HG02678 (cell line): ENCODE results near the gene FADS1.

Source experiments
- ATAC-seq: cut with Tn5 transposase; IDR thresholded peaks from one replicate; pipeline ENCODE4 v1.9.1; 2021; ENCODE audit warnings: mild to moderate bottlenecking, moderate library complexity; ENCODE audit not compliant: unreplicated experiment

FADS1 gene

DNA sequence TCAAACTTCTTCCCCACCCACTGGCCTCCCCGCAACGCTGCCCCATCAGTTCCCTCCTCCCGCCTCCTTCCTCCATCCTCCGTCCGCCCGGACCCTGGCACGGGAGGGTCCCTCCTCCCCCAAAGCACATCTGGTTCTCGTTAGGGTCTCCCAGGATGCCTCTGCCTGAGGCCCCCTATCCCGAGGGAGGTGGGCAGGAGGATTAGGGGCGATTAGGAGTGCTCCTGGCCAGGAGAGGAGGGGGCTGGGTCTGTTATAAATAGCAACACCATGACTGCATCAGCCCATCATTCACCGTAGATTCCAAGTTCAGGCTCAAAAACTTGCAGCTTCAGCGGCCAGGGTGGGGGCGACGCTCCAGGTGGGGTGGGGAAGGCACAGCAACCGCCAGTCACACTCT, 54.0 kb downstream of the FADS1 start:
- ATAC-seq, result no peak

DNA sequence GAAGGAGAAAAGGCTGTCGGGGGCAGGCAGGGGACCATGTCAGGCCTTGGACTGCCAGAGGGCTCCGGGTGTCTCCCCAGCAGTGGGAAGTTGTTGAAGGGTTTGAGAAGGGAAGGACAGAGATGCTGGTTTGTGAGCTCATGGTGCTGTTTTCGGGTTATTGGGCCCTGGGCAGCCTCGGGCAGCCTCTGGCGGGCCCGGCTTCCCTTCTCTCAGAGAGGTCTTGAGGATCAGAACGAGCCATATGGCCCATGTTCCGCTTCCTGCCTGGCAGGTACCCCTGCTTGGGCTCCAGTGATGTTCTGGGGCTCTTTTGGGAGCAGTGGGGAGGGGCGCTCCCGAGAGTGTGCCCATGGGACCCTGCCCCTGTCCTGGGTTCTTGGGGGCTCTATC, 54.6 kb downstream of the FADS1 start:
- ATAC-seq, result no peak

DNA sequence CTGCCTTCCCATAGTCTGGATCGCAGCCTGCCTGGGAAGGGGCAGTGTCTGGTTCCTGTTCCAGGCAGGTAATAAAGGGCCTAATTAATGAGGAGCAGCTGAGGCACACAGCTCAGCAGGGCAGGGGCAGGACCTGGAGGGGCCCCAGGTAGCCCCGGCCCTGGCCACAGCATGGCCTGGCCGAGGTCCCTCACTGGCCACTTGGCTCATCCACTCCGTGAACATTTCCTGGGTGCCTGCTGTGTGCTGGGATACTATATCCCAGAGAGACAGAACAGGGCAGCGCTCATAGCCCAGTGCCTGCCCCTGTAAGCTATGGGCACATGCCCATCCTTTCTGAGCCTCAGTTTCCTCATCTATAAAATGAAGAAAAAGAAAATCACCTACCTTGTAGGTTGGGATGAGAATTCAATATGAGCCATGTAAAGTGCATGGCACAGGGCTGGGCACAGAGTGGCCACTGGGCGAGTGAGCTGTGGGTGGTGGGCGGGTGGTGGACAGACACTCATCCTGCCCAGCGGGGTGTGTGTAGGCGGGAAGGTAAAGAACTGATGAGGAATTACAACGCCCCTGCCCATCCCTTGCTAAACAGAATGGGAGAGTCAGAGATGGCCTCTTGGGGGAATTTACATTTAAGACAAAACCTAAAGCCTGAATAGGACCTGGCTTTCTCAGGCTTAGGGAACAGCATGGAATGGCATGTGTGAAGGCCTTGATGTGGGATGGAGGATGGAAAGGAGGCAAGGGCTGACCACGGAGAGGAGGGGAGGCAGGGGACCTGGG, 55.2 kb downstream of the FADS1 start:
- no peak for ATAC-seq

DNA sequence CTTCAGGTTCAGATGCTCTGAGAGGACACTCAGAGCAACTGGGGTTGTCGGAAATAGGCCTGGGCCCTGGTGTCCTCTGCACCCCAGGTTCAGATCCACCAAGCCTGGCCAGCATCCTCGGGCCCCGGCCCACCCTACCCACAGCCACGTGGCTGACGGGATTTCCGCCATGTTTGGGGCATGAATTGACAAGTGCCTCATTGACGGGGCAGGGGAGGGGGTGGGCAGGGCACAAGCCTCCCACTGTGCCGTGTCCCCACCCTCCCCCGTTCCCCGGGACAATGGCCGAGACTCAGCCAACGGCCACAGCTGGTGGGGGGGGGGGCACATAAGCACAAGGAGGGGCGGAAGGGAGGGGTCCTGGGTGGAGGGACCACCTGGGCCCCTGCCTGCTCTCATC, 55.9 kb downstream of the FADS1 start:
- ATAC-seq, result no peak

DNA sequence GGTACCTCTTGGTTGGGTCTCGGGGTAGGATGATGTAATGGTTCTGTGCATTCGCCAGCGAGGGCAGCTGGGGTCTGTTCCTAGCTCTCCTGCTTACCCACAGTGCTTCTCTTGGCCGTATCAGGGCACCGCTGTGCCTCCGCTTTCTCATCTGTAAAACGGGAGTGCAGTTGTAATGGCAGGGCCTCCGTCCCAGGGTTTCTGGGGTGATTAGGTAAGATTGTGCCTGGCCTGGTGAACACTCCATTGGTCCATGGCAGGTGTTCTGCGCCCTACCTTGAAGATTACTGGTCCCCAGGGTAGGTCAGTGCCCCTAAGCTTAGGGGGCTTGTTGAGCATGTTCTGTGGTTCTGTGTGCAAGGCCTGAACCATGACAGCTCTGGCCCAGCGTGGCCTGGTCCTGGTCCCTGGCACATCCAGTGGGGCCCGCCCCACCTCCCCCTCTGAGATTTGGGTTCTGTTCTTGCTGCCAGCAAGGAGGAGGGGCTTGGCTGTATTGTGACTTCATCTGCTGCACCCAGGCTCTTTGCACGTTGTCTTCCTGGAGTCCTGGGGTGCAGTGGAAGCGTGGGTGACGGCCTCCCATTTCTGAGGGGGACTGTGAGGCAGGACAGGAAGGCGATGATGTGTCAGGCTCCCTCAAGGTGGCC, 59.5 kb downstream of the FADS1 start:
- ATAC-seq, result no peak

DNA sequence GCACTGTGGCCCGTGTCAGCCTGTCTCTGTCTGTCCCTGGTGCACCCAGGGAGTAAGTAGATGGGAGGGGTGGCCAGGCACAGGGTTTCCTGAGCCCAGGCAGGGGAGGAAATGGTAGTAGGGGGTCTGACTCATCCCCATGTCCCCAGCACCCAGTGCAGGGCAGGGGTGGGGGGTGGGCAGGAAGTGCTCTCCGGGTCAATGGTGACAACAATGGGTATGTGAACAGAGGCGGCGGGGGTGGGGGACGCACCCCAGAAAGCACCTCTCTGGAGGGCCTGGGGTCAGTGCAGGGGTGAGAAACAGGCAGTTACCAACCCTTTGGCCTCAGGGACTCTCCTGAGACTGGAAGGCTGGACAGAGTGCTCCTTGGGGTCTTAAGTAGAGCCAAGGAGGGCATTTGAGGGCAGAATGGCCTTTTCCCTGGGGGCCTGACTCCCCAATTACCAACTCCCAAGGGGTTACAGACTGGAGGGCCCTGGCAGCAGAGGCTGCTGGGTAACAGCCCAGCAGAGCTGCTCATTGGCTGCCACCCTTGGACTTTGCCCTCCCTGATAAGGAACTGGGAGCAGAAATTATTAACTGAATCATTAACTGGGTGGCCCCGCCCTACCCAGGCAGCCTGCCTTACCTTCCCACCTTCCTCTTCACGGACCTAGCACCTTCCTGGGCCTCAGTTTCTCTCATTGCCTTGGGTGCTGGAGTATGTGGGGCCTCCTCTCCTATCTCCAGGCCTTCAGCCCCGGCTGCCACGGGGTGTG, 60.2 kb downstream of the FADS1 start:
- peak; percentile 35 for ATAC-seq

DNA sequence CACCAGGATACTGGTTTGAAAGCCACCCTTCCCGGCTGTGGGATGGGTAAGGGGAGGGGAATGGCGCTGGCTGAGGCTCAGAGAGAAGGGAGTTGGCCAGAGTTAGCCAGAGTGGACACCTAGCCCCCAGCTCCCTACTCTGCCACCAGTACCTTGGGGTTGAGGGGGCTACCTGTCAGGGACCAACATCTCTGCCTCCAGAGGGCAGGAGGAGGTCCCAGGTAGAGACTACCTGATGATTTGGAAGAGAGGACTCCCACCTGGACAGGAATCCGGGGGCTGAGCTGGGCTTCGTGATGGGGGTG, 60.7 kb downstream of the FADS1 start:
- no peak for ATAC-seq

DNA sequence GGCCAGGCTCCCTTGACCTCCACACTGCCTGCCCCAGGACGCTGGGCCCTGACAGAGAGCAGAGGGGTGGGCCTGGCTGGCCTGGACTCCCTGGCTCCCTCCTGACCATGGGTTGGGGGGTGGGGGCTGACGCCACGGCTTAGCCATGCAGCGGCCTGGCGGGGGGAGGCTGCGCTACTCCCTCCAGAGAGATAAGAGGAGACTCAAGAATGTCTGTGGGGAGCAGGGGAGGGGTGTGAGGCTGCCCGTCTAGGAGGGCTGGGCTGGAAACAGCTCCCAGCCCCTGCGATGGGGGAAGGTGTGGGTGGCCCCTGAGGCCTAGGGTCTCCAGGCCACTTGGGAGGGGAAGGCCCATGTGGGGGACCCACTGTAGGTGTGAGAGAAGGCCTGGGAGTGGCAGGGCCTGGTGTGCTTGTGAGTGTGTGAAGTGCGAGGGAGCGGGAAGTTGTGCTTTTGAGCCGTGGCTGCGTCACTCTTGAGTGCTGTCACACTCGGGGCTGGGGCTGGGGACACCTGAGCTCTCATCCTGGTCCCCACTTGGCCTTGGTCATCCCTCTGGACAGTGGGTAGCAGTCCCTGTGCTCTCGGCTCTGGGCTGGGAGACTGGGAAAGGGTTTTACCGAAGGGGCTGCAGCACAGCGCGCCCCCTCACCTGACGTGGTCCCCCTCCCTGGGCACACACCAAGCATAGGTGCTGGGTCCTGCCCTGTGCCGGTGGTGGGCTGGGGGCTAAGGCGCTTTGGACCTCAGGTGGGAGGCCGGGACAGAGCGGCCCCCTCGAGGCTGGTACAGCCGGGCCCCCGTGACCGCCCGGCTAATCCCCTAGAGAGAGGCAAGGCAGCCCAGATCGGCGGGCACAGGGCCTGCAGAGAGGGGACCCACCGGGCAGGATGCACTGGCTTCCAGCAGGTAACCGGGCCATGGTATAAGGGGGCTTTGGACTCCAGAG, 62.0 kb downstream of the FADS1 start:
- ATAC-seq, result no peak

DNA sequence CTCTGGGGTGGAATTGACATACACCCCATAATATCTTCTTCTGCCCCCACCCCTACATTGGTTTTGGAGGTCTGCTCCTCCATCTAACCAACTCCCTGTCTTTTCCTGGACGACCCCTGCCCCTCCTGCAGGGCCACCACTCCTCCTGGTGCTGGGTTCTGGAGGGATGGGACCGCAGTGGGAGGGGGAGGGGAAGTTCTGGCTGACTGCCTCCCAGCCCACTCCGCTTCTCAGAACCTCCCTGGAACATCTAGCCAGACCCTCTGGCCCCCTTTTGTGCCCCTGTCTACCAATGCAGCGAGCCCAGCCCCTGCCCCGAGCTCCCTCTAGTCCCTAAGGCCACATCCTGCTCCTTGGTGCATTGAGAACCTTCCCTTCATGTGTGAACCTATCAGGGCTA, 63.1 kb downstream of the FADS1 start:
- no peak for ATAC-seq

DNA sequence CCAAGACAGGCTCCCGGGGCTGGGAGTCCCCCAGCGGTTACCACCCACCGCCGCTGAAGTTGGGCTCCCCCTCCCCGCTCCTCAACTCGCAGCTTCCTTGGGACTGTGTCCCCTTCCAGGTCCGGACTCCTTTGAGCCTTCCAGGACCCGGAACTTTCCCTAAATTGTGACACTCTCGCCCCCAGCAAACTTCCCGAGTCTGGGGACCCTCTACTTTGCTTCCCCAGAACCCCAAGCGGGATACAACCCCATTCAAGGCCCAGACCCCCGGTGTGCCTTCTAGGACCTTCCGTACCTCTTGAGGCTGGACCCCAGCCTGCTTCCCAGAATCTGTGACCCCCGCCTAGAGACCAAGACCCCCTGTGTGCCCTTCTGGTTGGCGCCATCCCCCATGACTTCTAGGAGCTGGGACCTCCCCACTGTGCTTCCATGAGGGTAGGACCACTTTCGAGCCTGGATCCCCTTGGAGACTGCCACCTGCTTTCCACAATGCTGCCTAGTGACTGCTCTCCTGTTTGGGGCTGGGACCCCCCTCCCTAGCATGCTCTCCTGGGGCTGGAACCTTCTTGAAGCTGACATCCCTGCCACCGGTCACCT, 63.8 kb downstream of the FADS1 start:
- ATAC-seq, result no peak

DNA sequence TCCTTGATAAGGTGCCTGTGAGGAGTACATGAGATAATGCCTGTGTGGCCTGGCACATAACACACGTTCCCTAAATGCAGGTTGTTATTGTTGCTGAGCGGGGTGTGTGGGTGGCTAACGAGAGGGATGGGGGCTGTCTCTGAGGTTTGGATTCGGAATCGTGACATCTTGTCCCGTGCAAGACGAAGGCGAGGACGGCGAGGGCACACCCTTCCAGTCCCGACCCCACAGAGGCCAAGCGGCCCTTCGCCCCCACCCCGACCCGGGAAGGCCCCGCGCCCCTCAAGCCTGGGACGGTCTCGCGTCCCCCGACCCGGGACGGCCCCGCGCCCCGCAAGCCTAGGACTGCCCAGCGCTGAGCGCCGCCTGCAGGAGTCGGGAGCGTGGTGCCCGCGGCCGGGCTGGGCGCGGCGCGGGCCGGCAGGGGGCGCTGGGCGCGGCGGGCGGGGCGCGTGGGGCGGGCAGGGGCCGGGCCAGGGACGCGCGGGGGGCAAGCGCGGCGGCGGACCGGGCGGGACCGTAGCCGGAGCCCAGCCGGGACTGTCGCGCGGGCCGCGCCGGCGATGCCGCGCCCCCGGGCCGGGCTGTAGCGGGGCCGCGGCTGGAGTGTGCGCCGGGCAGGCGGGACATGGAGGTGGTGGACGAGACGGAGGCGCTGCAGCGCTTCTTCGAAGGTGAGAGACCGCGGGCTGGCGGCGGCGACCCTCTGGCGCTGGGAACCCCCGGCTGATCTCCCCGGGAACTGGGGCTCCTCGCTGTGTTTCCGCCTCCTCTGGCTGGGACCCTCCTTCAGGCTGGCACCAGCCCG, 64.5 kb downstream of the FADS1 start, which contains the start of gene MYRF:
TSS of gene MYRF (plus strand) at position 520 of the 808 bp plus-strand sequence. CDS start at position 629, 109 bp downstream.
- no peak for ATAC-seq

DNA sequence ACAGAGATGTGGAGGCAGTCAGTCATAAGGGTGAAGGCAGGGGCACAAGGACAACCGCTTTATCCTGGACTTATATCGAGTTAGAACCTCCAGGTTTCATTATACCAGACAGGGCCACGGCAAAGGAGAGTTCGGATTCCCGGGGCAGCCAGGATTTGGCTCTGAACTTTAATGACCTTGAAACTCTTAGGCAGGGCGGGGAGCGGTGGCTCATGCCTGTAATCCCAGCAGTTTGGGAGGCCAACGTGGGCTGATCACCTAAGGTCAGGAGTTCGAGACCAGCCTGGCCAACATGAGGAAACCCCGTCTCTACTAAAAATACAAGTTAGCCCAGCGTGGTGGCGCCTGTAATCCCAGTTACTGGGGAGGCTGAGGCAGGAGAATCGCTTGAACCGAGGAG, 65.4 kb downstream of the FADS1 start:
- no peak for ATAC-seq

DNA sequence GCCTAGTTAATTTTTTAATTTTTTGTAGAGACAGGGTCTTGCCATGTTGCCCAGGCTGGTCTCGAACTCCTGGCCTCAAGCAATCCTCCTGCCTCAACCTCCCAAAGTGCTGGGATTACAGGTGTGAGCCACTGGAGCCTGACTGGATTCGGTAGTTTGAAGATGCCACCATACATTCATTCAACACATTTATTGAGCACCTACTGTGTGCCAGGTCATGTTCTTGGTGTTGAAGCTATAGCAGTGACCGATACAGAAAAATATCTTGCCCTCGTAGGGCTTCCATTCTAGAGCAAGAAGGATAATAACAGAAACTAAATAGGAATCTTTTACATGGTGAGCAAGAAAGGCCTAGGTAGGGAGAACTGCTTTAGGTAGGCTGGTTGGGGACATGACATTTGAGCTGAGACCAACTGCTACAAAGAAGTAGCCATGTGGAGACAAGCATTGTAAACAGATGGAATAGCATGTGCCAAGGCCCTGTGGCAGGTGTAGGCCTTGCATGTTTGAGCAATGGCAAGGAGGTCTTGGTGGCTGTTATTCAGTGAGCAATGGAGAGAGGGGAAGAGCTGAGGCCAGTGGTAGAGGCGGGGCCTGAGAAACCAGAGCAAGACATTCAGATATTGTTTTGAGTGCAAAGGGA, 66.1 kb downstream of the FADS1 start:
- ATAC-seq, result no peak
